HG03095 (cell line): ENCODE measurements around the gene BASP1.
"Not testable (repeated sequence)": the region's sequence is repeated elsewhere in the genome, so short reads cannot be mapped to it uniquely, and the experiment has no call there.

Experiments used
- ATAC-seq: cut with Tn5 transposase; IDR thresholded peaks from one replicate; pipeline ENCODE4 v1.9.1; 2021; ENCODE audit warnings: moderate library complexity; ENCODE audit not compliant: unreplicated experiment

Gene BASP1

DNA sequence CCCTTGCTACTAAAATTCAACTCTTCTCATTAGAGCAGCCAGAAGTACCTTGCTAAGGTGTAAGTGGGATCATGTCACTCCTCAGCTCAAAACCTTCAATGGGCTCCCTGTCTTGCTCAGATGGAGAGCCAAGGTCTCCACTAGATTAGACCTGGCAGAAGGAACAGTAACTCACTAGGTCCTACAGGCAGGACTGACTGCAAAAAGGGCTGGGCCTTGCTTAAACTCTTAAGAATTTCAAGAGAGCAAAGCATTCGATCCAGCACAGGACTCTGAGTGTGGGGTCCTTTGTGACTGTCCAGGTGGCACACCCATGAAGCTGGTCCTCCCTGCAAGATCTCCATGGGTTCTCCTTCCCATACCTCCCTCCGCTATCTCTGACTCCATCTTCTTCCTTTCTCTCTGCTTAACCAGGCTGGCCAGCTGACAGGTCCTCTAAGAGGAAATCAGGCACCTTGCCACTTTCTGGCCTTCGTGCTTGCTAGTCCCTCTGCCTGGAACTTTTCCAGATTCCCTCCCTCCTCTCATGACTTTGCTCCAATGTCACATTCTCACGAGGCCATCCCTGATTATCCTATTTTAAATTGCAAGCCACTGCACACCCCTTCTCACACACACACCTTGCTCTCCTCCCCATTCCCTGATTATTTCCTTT lies 70.2 kb downstream of the BASP1 start:
- no peak for ATAC-seq

DNA sequence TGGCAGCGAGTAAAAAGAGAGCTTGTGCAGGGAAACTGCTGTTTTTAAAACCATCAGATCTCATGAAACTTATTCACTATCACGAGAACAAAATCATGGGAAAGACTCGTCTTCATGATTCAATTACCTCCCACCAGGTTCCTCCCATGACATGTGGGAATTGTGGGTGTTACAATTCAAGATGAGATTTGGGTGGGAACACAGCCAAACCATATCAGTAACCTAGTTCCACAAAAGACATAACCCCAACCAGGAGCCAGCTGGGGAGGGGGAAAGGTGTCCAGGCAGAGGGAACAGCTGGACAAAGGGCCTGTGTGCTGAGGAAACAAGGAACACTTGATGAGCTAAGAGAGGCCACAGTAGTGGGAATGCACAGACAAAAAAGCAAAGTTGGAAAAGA lies 71.1 kb downstream of the BASP1 start:
- no peak for ATAC-seq

DNA sequence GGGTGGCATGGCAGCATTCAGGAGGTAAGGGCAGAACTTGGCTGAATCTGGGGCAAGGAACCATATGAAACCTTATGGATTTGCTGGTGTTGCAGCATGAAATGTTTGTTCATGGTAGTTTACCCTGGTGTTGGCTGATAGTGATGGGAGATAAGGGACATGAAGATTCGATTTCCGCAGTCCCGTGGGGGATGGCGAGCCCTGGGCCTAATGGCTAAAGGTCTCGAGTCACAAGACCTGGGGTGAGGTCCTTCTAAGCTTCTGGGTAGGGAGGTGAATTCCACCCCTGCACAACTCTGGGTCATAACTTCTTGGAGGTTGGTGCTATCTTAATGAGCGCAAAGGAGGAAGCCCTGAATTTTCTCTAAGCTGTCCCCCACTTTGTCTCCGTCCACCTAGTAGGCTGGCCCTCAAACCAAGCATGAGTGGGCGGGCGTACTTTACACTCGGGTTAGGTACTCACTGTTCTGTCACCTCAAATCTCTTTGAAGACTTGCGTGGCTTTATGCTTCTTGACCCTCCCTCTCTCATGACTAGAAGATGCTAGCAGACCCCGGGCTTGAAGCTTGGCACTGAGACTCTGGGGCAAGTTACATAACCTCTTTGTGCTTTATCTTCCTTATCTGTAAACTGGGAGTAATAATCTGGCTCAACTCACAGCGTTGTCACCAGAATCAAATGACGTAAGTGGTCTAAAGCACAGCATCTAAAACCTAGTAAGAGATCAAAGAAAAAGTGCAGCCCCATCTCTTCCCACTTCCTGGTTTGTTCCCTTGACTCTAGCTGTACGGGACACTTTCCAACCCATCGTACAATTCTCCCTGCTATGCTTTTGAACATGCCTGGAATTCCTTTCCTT lies 72.5 kb downstream of the BASP1 start:
- no peak for ATAC-seq

DNA sequence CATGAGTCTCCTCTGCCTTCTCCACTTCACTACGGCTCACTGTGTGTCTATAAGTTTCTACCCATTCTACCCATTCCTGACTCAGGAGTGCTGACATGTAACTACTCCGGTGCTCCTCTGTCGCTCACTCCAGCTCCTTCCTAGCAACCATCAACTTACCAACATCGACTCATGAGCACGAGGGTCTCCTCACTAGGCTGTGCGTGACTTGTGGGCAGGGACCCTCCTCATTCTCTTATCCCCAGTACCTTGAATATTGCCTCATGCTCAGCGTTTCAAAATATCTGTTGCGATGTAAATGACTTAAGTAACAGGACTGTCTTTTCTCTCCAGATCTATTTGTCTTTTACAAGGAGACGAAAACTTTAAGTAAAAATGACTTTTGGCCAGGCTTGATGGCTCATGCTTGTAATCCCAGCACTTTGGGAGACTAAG lies 73.1 kb downstream of the BASP1 start:
- ATAC-seq = no peak

DNA sequence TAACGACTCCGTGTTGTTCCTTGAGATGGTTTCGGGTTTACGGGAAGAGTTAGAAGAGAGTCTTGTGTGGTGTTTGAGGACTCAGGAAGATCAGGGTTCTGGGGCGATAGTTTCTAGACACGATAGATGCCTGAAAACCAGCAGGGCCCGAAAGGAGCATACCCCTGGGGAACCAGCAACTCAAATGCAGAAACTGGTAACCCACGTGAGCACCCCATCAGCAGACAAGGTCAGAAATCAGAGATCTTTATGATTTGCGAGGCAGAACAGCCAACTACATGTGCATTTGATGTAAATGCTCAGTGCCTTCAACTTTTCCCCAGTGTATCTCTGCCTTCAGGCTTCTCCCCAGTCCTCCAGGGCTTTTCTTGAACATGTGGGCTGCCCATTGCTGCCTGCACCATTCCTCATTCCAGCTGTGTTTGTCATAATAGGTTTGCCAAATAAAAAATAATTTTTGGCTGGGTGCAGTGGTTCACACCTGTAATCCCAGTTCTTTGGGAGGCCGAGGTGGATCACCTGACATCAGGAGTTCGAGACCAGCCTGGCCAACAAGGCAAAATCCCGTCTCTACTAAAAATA lies 75.1 kb downstream of the BASP1 start:
- ATAC-seq = no peak

DNA sequence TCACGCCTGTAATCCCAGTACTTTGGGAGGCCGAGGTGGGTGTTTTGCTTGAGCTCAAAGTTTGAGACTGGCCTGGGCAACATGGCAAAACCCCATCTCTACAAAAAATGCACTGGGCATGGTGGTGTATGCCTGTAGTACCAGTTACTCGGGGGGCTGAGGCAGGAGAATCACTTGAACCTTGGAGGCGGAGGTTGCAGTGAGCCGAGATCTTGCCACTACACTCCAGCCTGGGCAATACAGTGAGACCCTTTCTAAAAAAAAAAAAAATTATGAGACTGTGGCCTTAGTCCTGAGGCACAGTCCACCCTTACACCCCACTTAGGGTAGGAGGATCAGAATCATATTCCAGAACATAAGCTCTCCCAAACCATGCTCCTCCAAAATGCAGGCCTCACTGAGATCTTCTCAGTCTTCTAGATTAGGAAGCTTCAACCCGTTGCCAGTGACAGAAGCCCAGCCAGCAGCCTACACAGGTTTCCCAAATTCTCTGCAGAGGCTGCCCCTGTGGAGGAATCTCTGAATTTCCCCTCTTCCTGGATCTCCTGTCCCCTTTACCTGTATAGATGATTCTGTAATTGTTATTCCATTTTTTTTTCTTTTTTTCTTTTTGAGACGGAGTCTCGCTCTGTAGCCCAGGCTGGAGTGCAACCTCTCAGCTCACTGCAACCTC lies 77.3 kb downstream of the BASP1 start:
- ATAC-seq = no peak

DNA sequence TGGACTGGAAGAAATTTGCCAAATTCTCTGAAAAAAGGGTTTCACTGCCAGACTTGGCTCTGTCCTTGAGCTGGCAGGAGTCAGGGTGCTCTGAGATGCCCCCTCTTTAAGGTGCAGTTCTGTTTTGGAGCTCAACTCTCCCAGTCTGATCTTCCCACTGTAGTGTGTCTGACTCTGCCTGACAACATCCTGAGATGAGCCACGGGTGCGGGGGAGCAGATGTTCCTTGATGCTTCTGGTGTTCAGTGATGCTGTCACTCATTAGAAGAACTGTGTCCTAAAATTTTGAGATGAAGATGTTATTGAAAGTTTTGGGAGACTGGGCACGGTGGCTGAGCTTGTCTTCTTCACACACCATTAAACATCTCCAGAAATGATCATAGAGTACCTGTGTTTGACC lies 78.2 kb downstream of the BASP1 start:
- ATAC-seq = no peak

DNA sequence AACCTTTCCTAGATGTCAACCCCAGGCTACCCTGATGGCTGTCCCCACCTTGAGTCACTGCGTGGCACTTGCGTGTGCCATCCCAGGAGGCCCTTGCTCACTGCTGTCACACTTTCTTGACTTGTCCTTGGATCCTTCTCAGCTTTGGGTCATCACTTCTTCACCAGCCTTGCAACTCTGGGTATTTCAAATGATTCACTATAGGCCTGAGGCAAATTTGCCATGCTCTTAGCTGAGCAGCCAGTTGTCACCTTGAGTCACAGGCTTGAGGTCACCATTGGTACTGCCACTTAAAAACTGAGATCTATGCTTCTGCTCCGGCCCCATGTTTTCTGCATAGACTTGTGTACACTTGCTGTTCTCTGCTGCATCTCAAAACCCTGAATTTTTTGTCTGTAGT lies 84.7 kb downstream of the BASP1 start:
- ATAC-seq = no peak

DNA sequence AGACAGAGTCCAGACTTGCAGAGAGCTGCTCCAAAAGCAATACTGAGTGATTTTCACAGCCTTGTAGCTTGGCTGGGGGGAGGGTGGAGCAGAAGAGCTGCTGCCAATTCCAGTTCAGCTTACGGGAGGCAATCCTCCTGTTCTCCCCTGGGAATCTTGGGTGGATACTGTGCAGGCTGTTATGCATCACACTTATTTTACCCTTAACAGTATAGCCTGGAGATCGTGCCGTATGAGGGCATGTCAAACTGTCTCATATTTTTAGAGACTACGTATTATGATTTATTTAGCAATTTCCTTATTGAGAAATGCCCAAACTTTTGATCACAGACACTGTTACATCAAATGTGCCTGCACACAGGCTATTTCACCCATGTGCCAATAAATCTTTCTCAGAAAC lies 85.2 kb downstream of the BASP1 start:
- no peak for ATAC-seq

DNA sequence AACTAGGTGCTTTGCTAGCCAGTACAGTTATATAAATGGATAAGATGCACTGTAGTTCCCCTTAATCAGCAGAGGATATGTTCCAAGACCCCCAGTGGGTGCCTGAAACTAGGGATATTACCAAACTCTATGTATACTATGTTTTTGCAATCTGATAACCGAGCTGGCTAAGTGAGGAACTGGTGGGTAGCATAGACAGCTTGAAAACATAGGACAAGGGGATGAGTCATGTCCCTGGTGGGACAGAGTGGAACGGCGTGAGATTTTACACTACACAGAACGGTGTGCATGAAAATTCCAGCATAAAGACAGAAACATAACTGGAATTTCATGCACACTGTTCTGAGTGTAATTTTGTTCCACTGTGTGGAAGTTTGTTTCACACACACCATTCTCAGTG lies 86.9 kb downstream of the BASP1 start:
- no peak for ATAC-seq

DNA sequence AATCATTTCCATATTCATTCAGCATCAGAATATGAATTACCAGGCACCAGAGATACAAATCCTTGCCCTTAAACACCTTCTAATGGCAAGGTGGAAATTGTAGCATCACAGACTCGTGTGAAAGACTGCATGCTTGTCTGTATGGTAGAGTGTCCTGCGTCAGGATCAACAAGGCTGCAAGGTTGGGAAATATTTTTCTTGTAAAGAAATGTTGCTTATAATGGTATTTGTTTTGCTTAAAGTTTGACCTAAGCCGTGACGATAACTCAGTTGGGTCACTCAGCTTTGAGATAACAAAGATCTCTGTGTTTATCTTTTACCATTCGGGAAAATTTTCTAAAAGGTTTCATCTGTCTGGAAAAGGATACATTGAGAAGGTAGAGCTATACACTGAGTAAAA lies 87.6 kb downstream of the BASP1 start:
- ATAC-seq = no peak

DNA sequence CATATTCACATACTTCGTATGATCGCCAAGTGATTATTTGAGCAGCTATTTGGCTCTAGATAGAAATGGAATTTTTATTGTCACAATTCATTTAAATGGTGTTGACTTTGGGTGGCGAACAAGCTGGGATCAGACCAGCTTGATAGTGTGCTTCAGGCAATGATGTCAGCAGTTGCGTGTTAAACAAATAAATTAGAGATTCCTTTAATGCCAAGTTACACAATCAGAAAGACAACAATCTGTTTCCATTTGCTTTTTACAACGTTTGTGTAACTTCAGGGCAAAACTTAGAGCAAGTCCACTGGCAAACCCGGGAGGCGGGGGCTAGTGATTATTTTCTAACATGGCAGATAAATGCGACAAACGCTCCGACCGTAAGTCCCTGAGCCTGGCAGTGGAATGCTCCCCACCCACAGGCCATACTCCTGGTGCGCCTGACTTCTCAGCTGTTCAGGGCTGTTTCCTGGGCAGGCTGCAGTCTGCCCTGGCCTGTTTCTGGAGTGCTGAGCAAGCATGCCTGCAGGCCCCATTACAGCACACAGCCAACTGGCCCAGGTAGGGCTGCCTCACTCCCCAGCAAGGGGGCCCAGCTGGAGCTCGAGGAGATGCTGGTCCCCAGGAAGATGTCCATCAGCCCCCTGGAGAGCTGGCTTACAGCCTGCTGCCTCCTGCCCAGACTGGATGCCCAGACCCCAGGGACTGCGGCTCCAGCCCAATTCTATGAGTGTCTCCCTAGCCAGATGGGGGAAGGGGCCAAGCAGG lies 88.7 kb downstream of the BASP1 start:
- no peak for ATAC-seq

DNA sequence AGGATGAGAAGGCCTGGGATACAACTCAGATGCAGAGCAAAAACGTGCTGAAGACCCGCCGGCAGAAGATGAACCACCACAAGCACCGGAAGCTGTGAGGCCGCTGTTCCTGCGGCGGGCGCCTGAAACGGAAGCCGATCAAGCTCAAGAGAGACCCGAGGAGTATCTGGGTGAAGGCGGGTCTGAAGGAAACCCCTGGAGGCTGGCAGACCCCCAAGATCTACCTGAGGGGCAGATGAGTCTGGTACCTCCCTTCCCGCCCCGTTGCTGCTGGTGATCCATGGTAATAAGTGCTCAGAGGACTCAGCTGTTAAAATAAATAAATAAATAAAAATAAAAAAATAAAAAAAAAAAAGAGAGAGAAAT lies 89.3 kb downstream of the BASP1 start:
- ATAC-seq = no peak

DNA sequence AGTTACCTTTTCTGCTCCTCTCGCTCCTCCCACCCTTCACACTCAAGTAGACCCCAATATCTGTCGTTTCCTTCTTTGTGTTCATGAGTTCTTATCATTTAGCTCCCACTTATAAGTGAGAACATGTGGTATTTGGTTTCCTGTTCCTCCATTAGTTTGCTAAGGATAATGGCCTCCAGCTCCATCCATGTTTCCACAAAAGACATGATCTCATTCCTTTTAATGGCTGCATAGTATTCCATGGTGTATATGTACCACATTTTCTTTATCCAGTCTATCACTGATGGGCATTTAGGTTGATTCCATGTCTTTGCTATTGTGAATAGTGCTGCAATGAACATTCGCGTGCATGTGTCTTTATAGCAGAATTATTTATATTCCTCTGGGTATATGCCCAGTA lies 90.0 kb downstream of the BASP1 start:
- ATAC-seq = not testable (repeated sequence)

DNA sequence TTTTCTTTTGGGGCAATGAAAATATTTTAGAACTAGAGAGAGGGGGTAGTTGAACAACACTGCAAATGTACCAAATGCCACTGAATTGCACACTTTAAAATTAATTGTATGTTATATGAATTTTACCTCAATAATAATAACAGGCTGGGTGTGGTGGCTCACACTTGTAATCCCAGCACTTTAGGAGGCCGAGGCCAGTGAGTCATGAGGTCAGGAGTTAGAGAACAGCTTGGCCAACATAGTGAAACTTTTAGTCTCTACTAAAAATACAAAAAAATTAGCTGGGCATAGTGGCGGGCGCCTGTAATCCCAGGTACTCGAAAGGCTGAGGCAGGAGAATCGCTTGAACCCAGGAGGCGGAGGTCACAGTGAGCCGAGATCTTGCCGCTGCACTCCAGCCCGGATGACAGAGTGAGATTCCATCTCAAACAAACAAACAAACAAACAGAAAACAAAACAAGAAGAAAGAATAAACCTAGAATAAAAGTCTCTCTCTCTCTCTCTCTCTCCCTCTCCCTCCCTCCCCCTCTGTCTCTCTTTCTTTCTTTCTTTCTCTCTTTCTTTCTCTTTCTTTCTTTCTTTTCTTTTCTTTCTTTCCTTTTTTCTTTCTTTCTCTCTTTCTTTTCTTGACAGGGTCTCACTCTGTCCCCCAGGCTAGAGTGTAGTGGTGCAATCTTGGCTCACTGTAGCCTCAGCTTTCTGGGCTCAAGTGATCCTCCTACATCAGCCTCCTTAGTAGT lies 91.1 kb downstream of the BASP1 start:
- no peak for ATAC-seq

DNA sequence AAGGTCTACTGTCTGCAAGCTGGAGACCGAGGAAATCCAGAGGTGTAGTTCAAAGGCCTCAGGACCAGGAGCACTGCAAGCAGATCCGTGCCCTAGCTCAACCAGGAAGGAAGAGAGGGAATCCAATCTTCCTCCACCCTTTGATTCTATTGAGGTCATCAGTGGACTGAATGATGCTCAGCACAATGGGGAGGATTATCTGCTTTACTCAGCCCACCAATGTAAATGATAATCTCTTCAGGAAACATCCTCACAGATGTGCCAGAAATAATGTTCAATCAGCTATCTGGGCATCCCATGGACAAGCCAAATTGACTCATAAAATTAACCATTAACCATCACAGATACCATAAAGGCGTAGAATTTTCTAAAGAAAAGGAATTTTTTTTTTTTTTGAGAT lies 92.0 kb downstream of the BASP1 start:
- no peak for ATAC-seq

DNA sequence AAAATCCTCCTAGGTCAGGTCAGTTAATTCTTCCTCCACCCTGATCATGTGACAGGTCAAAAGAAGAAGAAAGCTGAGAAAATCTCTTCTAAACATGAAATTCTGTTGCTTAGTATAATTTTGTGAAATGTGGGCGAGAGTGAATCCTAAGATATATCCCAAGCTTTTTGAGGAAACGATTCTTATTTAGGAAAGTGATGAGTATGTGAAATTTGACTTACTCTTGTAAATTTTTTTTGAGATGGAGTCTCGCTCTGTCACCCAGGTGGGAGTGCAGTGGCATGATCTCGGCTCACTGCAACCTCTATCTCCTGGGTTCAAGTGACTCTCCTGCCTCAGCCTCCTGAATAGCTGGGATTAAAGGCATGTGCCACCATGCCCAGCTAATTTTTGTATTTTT lies 93.1 kb downstream of the BASP1 start:
- not testable (repeated sequence) for ATAC-seq

DNA sequence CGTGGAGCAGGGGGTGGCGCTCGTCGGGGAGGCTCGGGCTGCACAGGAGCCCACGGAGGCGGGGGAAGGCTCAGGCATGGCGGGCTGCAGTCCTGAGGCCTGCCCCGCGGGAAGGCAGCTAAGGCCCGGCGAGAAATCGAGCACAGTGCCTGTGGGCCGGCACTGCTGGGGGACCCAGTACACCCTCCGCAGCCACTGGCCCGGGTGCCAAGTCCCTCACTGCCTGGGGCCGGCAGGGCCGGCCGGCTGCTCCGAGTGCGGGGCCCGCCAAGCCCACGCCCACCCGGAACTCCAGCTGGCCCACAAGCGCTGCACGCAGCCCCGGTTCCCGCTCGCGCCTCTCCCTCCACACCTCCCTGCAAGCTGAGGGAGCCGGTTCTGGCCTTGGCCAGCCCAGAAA lies 94.4 kb downstream of the BASP1 start:
- not testable (repeated sequence) for ATAC-seq

DNA sequence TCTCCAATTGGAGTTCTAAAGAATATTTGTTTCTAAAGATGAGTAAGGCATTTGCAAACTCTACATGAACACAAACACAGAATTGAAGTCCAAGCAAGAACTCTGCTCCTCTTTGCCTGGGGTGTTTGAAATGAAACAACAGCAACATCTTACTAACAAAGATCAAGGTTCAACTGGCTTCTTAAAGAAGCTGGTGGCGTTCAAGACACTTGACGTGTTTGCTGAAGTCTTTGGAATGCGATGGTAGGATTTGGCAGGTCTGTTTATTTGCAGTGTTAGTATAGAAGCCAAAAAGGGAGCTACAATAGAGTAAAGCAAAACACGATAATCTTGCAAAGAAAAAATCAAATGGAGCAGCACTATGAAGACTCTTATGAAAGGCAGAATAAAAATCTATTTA lies 94.9 kb downstream of the BASP1 start:
- ATAC-seq = no peak

DNA sequence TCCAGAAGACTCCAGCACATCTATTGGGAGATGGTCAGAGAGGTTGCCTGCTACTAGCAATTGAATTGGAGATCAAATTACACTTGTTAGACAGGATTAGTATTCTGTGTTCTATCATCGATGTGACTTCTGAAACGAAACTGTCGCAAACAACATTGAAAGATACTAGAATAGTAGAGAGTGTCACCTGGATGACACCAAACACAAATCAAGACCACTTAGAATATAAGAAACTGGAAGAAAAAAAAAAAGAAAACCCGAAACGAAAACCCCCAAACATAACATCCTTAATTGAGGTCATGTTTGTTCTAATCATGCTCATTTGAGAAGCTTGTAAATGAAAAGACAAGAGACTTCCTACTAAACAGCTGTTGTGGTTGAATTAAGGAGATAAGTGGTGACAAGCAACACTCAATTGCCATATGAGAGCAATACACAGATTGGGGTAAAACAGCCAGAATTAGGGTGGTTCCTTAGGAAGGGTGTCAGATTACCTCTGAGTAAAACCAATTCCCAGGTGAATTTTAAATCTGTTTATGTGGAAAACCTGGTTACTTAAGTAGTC lies 97.6 kb downstream of the BASP1 start:
- no peak for ATAC-seq
